Lower leg skin (tissue), 3 donors: Measurements from ENCODE around the gene ARX.

ENCODE experiments used
- POLR2A ChIP-seq, 2 donors: fragments of 450-650 bp; IDR thresholded peaks; one replicate each; pipeline ENCODE4 v1.6.1; 2016 to 2017; ENCODE audit warnings: antibody characterized with exemption in 2 of 2, mild to moderate bottlenecking in 1 of 2, moderate library complexity in 1 of 2
- TF ChIP-seq, protein P1 (sequence below), 3 donors: fragments of 450-650 bp; IDR thresholded peaks; one replicate each; pipeline ENCODE4 v1.5.1; 2016; ENCODE audit warnings: antibody characterized with exemption in 3 of 3, mild to moderate bottlenecking in 3 of 3, moderate library complexity in 2 of 3

DNA sequence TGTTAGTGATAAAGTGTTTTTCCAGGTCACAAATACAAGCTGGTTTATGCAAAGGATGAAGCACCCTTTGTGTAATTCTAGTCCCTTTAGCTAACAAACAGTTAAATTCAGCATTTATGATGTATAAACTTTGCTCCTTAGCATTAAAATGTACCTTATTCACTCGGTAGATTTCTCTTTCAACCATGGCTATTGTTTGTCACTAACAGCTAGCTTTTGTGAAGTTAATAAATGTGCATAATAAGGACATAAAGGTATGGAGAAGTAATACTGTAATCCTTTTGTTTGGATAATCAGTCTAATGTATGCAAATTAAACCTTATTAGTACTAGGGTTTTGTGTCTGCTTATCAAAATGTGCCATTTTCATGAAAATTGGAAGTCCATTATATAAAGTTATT lies 34.2 kb upstream of the ARX start:
- TF ChIP-seq, protein P1, sequence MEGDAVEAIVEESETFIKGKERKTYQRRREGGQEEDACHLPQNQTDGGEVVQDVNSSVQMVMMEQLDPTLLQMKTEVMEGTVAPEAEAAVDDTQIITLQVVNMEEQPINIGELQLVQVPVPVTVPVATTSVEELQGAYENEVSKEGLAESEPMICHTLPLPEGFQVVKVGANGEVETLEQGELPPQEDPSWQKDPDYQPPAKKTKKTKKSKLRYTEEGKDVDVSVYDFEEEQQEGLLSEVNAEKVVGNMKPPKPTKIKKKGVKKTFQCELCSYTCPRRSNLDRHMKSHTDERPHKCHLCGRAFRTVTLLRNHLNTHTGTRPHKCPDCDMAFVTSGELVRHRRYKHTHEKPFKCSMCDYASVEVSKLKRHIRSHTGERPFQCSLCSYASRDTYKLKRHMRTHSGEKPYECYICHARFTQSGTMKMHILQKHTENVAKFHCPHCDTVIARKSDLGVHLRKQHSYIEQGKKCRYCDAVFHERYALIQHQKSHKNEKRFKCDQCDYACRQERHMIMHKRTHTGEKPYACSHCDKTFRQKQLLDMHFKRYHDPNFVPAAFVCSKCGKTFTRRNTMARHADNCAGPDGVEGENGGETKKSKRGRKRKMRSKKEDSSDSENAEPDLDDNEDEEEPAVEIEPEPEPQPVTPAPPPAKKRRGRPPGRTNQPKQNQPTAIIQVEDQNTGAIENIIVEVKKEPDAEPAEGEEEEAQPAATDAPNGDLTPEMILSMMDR (IDR thresholded peaks at IDR 0.05), result no peak
- no peak for TF ChIP-seq POLR2A (IDR thresholded peaks at IDR 0.05)
